Activated naive CD4-positive, alpha-beta T cell treated with anti-CD3 and anti-CD28 coated beads for 36 hours (primary cell): Measurements from ENCODE around the gene SP4. TPM values are rescaled to one million over a fixed set of nuclear protein-coding genes. Genes with fewer than 3 reads are reported as not detected.

Experiments
- CTCF ChIA-PET: fragments of 350-600 bp; sonication (Branson Sonifier 250); formaldehyde crosslinking; loops from one replicate; lab custom pipeline; 2021; ENCODE audit warnings: antibody characterized with exemption; lab: Charles Lee
- DNase-seq: peaks from one replicate; pipeline ENCODE4 v3.0.0-alpha.2; 2020
- H3K27ac Mint-ChIP-seq: one replicate; pipeline ENCODE4 v1.8.0; 2021; ENCODE audit warnings: mild to moderate bottlenecking, mixed read lengths
- H3K27me3 Mint-ChIP-seq: one replicate; pipeline ENCODE4 v1.8.0; 2021; ENCODE audit warnings: low read depth, mixed read lengths
- H3K36me3 Mint-ChIP-seq: one replicate; pipeline ENCODE4 v1.8.0; 2021; ENCODE audit warnings: low read depth, mixed read lengths
- H3K4me1 Mint-ChIP-seq: one replicate; pipeline ENCODE4 v1.8.0; 2021; ENCODE audit warnings: low read depth, mixed read lengths
- H3K4me3 Mint-ChIP-seq: one replicate; pipeline ENCODE4 v1.8.0; 2021; ENCODE audit warnings: mild to moderate bottlenecking, moderate library complexity, mixed read lengths
- H3K9me3 Mint-ChIP-seq: one replicate; pipeline ENCODE4 v1.8.0; 2021; ENCODE audit warnings: mixed read lengths
- intact Hi-C: fragments of 100-400 bp; cut with micrococcal nuclease; formaldehyde crosslinking; loops from one replicate; pipeline ENCODE4 v1.15.1; 2023
- total RNA-seq, 2 experiments: library from RNA; stranded (reverse); gene quantifications; one replicate each; pipeline ENCODE4 v1.2.3, GENCODE V29; 2021

SP4 gene
- total RNA-seq, 2 experiments from 2014 or later: 13.3 to 15.4 TPM

GRCh38 chr7:21538936-21539495 is 111.1 kb downstream of the SP4 start:
- DNase-seq: no peak
- Mint-ChIP-seq H3K4me3 (no peak overlapping the region), H3K36me3 (no peaks in the 10 kb centered on the region), H3K27me3 (peaks cover 22% of the 10 kb centered on the region), H3K4me1 (peaks cover 3% of the 10 kb centered on the region), H3K9me3 (no peaks in the 10 kb centered on the region), H3K27ac (no peak overlapping the region)
- intact Hi-C loops: no loop called here
- CTCF ChIA-PET: interaction anchor here (1.9 kb wide), 1 partner anchor 13 kb away, joined by 7 read pairs; no protein-coding TSS in a partner anchor

- Mint-ChIP-seq H3K4me1 (peaks cover 4% of the 10 kb centered on the region), H3K27me3 (peaks cover 44% of the 10 kb centered on the region), H3K4me3 (peak within 1 kb of the TSS; percentile 68), H3K9me3 (no peaks in the 10 kb centered on the region), H3K36me3 (no peaks in the 10 kb centered on the region), H3K27ac (no peak within 1 kb of the TSS)
- intact Hi-C loops: loop anchor here (10.0 kb wide), 1 partner anchor 758 kb away; the partner anchor contains the start of gene SP8
- DNase-seq: peak; percentile 17
- CTCF ChIA-PET: interaction anchor here (0.6 kb wide), 1 partner anchor 20 kb away, joined by 3 read pairs; no protein-coding TSS in a partner anchor
Observed at GRCh38 chr7:21542891-21543527, 115.1 kb downstream of the SP4 start, which contains the start of gene DNAH11. Gene DNAH11 (plus strand): TSS chr7:21543039. CDS start chr7:21543246, 207 bp downstream.

GRCh38 chr7:21543528-21544302 is 115.8 kb downstream of the SP4 start:
- no peaks in the 10 kb centered on the region for H3K36me3 Mint-ChIP-seq
- peak; percentile 23 for DNase-seq
- H3K4me3 Mint-ChIP-seq: peak overlapping the region; percentile 68
- peaks cover 44% of the 10 kb centered on the region for H3K27me3 Mint-ChIP-seq
- no peaks in the 10 kb centered on the region for H3K9me3 Mint-ChIP-seq
- CTCF ChIA-PET: no interaction called here
- peaks cover 4% of the 10 kb centered on the region for H3K4me1 Mint-ChIP-seq
- H3K27ac Mint-ChIP-seq: no peak overlapping the region
- intact Hi-C loops: loop anchor here (10.0 kb wide), 1 partner anchor 759 kb away; the partner anchor contains the start of gene SP8

GRCh38 chr7:21544303-21544656 is 116.4 kb downstream of the SP4 start:
- Mint-ChIP-seq H3K9me3 (no peaks in the 10 kb centered on the region), H3K27ac (no peak overlapping the region), H3K36me3 (no peaks in the 10 kb centered on the region), H3K4me3 (no peak overlapping the region), H3K27me3 (peaks cover 46% of the 10 kb centered on the region), H3K4me1 (peaks cover 4% of the 10 kb centered on the region)
- DNase-seq: no peak
- CTCF ChIA-PET: no interaction called here
- intact Hi-C loops: loop anchor here (10.0 kb wide), 1 partner anchor 759 kb away; the partner anchor contains the start of gene SP8

GRCh38 chr7:21544715-21545114 is 116.8 kb downstream of the SP4 start:
- no peaks in the 10 kb centered on the region for H3K36me3 Mint-ChIP-seq
- intact Hi-C loops: loop anchor here (10.0 kb wide), 1 partner anchor 760 kb away; the partner anchor contains the start of gene SP8
- H3K27me3 Mint-ChIP-seq: peaks cover 46% of the 10 kb centered on the region

GRCh38 chr7:21547501-21547900 is 119.6 kb downstream of the SP4 start:
- H3K4me3 Mint-ChIP-seq: no peak overlapping the region
- H3K9me3 Mint-ChIP-seq: no peaks in the 10 kb centered on the region
- DNase-seq: no peak
- CTCF ChIA-PET: interaction anchor here (0.8 kb wide), 1 partner anchor 553 kb away, joined by 3 read pairs; no protein-coding TSS in a partner anchor
- no peaks in the 10 kb centered on the region for H3K36me3 Mint-ChIP-seq
- no peak overlapping the region for H3K27ac Mint-ChIP-seq
- intact Hi-C loops: loop anchor here (10.0 kb wide), 1 partner anchor 763 kb away; the partner anchor contains the start of gene SP8
- H3K4me1 Mint-ChIP-seq: peaks cover 4% of the 10 kb centered on the region
- peaks cover 36% of the 10 kb centered on the region for H3K27me3 Mint-ChIP-seq

More at GRCh38 chr7:21544715-21545114, 116.8 kb downstream of the SP4 start:
- Mint-ChIP-seq H3K4me3 (no peak overlapping the region), H3K4me1 (peaks cover 4% of the 10 kb centered on the region), H3K9me3 (no peaks in the 10 kb centered on the region), H3K27ac (no peak overlapping the region)
- no peak for DNase-seq
- CTCF ChIA-PET: no interaction called here

GRCh38 chr7:21548491-21548890 is 120.6 kb downstream of the SP4 start:
- Mint-ChIP-seq H3K4me3 (no peak overlapping the region), H3K4me1 (peaks cover 3% of the 10 kb centered on the region), H3K36me3 (no peaks in the 10 kb centered on the region), H3K27me3 (peaks cover 32% of the 10 kb centered on the region), H3K9me3 (no peaks in the 10 kb centered on the region), H3K27ac (no peak overlapping the region)
- intact Hi-C loops: loop anchor here (10.0 kb wide), 1 partner anchor 764 kb away; the partner anchor contains the start of gene SP8
- CTCF ChIA-PET: interaction anchor here (0.8 kb wide), 1 partner anchor 554 kb away, joined by 3 read pairs; no protein-coding TSS in a partner anchor
- no peak for DNase-seq

- CTCF ChIA-PET: interaction anchor here (0.5 kb wide), 1 partner anchor 67 kb away, joined by 5 read pairs; no protein-coding TSS in a partner anchor
- intact Hi-C loops: no loop called here
- Mint-ChIP-seq H3K4me3 (no peak overlapping the region), H3K4me1 (no peaks in the 10 kb centered on the region), H3K9me3 (no peaks in the 10 kb centered on the region), H3K27ac (no peak overlapping the region), H3K36me3 (no peaks in the 10 kb centered on the region), H3K27me3 (peaks cover 21% of the 10 kb centered on the region)
- DNase-seq: no peak
Observed at GRCh38 chr7:21550076-21550475, 122.2 kb downstream of the SP4 start.

GRCh38 chr7:21550821-21551531 is 123.1 kb downstream of the SP4 start:
- no peaks in the 10 kb centered on the region for H3K4me1 Mint-ChIP-seq
- intact Hi-C loops: no loop called here

GRCh38 chr7:21562385-21562784 is 134.5 kb downstream of the SP4 start:
- Mint-ChIP-seq H3K9me3 (no peaks in the 10 kb centered on the region), H3K4me3 (no peak overlapping the region), H3K36me3 (no peaks in the 10 kb centered on the region), H3K4me1 (no peaks in the 10 kb centered on the region), H3K27me3 (no peaks in the 10 kb centered on the region), H3K27ac (no peak overlapping the region)
- CTCF ChIA-PET: no interaction called here
- DNase-seq: no peak
- intact Hi-C loops: no loop called here

More at GRCh38 chr7:21550821-21551531, 123.1 kb downstream of the SP4 start:
- Mint-ChIP-seq H3K4me3 (no peak overlapping the region), H3K27ac (no peak overlapping the region), H3K27me3 (peaks cover 14% of the 10 kb centered on the region), H3K9me3 (no peaks in the 10 kb centered on the region), H3K36me3 (no peaks in the 10 kb centered on the region)
- DNase-seq: no peak
- CTCF ChIA-PET: interaction anchor here (0.6 to 1.4 kb wide), 3 partner anchors 11 to 1856 kb away, joined by 3 to 7 read pairs (median 4); no protein-coding TSS in a partner anchor
